A673 (cell line): ENCODE data around the gene ZNF83. TPM values are rescaled to one million over a fixed set of nuclear protein-coding genes. Genes with fewer than 3 reads are reported as not detected.

ENCODE experiments used
- BruUV-seq: library from RNA; stranded (reverse); fragments of 400-500 nt; replicated peaks from 2 replicates; lab custom pipeline; 2021; lab: Mats Ljungman, UMichigan
- CTCF ChIA-PET: fragments of 300-600 bp; sonication (Branson Sonifier 250); formaldehyde crosslinking; loops from one replicate; lab custom pipeline; 2022; ENCODE audit warnings: antibody characterized with exemption; lab: Charles Lee
- POLR2A ChIA-PET: fragments of 300-600 bp; sonication (Branson Sonifier 250); formaldehyde crosslinking; loops from one replicate; lab custom pipeline; 2022; ENCODE audit warnings: antibody characterized with exemption; ENCODE audit not compliant: low non-redundant PET; lab: Charles Lee
- DNase-seq: peaks from one replicate; pipeline ENCODE4 v3.0.0-alpha.2; 2015; ENCODE audit warnings: low spot score
- H3K27ac ChIP-seq: fragments of 200-600 bp; sonication (generic); 2 replicates; pipeline ENCODE4 v1.5.1; 2016; ENCODE audit warnings: mixed run types, low read depth, mild to moderate bottlenecking, mixed read lengths, antibody characterized with exemption, low read length; ENCODE audit not compliant: poor library complexity, severe bottlenecking
- H3K27me3 ChIP-seq: fragments of 200-600 bp; sonication (generic); replicated peaks from 2 replicates; pipeline ENCODE4 v1.6.1; 2017; ENCODE audit warnings: mixed run types, low read depth, mild to moderate bottlenecking, mixed read lengths, antibody characterized with exemption, low read length; ENCODE audit not compliant: insufficient read depth, poor library complexity
- H3K36me3 ChIP-seq: fragments of 200-600 bp; sonication (generic); 2 replicates; pipeline ENCODE4 v1.6.1; 2016; ENCODE audit warnings: mixed run types, mild to moderate bottlenecking, mixed read lengths, antibody characterized with exemption, low read length; ENCODE audit not compliant: insufficient read depth, poor library complexity, severe bottlenecking
- H3K4me1 ChIP-seq: fragments of 200-600 bp; sonication (generic); 2 replicates; pipeline ENCODE4 v1.6.1; 2017; ENCODE audit warnings: mixed run types, mild to moderate bottlenecking, mixed read lengths, antibody characterized with exemption, low read length; ENCODE audit not compliant: insufficient read depth, poor library complexity, severe bottlenecking
- H3K4me3 ChIP-seq: fragments of 200-600 bp; sonication (generic); 2 replicates; pipeline ENCODE4 v1.5.1; 2016; ENCODE audit warnings: low read depth, mixed run types, mild to moderate bottlenecking, mixed read lengths, low read length; ENCODE audit not compliant: poor library complexity, severe bottlenecking
- H3K9me3 ChIP-seq: fragments of 200-600 bp; sonication (generic); 2 replicates; pipeline ENCODE4 v1.6.1; 2016; ENCODE audit warnings: mixed run types, low read depth, mild to moderate bottlenecking, mixed read lengths, antibody characterized with exemption, low read length; ENCODE audit not compliant: poor library complexity, severe bottlenecking
- EZH2 ChIP-seq: fragments of 200-600 bp; sonication (generic); IDR thresholded peaks from 2 replicates; pipeline ENCODE4 v1.6.1; 2017; ENCODE audit warnings: borderline replicate concordance, low read depth, mild to moderate bottlenecking, mixed read lengths, antibody characterized with exemption, low read length; ENCODE audit not compliant: poor library complexity, severe bottlenecking
- intact Hi-C: fragments of 100-400 bp; cut with micrococcal nuclease; formaldehyde crosslinking; loops from one replicate; pipeline ENCODE4 v1.10.0; 2022; ENCODE audit not compliant: unreplicated experiment
- total RNA-seq: library from RNA; stranded (reverse); gene quantifications from 2 replicates; pipeline ENCODE4 v1.2.3, GENCODE V29; 2021
- TF ChIP-seq, protein P1 (sequence below): fragments of 300-800, 200-600 bp; sonication (generic); conservative IDR thresholded peaks from 2 replicates; pipeline ENCODE4 v1.5.1; 2017; ENCODE audit warnings: low read depth, mild to moderate bottlenecking, antibody characterized with exemption, low read length, moderate library complexity, mixed read lengths

Gene ZNF83
- total RNA-seq, 1 experiment from 2014 or later: 23.0 TPM

DNA sequence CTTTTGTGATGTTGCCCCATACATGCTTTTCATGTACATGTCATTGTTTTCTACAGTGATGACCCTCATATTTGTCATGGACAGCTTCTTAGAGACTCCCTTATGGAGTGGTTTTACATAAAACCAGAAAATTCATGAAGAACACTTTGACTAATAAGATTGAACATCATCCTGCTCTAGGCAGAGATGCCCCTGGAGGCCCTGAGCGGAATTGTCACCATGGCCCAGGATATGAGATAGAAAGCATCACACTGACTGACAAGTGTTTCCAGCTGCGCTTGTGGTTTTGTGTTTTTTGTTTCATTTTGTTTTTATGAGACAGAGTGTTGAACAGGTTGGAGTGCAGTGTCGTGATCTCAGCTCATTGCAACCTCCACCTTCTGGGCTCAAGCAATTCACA is 45.9 kb downstream of the ZNF83 start:
- H3K36me3 ChIP-seq: peaks cover 4% of the 10 kb centered on the region
- BruUV-seq: no TSS peak

DNA sequence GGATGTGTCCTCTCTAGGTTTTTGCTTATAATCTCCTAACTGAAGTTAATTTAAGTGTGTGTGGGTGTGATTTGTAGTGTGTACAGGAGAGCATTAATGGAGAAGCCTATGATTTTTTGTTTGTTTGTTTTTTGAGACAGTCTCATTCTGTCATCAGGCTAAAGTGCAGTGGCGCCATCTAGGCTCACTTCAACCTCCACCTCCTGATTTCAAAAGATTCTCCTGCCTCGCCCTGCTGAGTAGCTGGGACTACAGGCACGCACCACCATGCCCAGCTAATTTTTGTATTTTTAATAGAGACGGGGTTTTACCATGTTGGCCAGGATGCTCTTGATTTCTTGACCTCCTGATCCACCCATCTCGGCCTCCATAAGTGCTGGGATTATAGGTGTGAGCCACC is 47.4 kb downstream of the ZNF83 start:
- no peak overlapping the region for H3K4me3 ChIP-seq
- POLR2A ChIA-PET: no interaction called here
- peaks cover 4% of the 10 kb centered on the region for H3K36me3 ChIP-seq
- CTCF ChIA-PET: no interaction called here
- H3K9me3 ChIP-seq: no peaks in the 10 kb centered on the region
- intact Hi-C loops: no loop called here
- H3K4me1 ChIP-seq: no peaks in the 10 kb centered on the region
- H3K27ac ChIP-seq: no peak overlapping the region
- BruUV-seq: no TSS peak
- DNase-seq: no peak
- TF ChIP-seq, protein P1, sequence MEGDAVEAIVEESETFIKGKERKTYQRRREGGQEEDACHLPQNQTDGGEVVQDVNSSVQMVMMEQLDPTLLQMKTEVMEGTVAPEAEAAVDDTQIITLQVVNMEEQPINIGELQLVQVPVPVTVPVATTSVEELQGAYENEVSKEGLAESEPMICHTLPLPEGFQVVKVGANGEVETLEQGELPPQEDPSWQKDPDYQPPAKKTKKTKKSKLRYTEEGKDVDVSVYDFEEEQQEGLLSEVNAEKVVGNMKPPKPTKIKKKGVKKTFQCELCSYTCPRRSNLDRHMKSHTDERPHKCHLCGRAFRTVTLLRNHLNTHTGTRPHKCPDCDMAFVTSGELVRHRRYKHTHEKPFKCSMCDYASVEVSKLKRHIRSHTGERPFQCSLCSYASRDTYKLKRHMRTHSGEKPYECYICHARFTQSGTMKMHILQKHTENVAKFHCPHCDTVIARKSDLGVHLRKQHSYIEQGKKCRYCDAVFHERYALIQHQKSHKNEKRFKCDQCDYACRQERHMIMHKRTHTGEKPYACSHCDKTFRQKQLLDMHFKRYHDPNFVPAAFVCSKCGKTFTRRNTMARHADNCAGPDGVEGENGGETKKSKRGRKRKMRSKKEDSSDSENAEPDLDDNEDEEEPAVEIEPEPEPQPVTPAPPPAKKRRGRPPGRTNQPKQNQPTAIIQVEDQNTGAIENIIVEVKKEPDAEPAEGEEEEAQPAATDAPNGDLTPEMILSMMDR: 0 out of 2 replicates have a peak, but pooled peaks have one; percentile 21
- no peak for TF ChIP-seq EZH2
- no peaks in the 10 kb centered on the region for H3K27me3 ChIP-seq

More for the DNA sequence above, 45.9 kb downstream of the ZNF83 start:
- Histone ChIP-seq H3K4me1 (no peaks in the 10 kb centered on the region), H3K9me3 (peaks cover 15% of the 10 kb centered on the region), H3K27ac (no peak overlapping the region), H3K4me3 (no peak overlapping the region), H3K27me3 (no peaks in the 10 kb centered on the region)
- intact Hi-C loops: no loop called here
- CTCF ChIA-PET: no interaction called here
- POLR2A ChIA-PET: no interaction called here
- no peak for DNase-seq
- TF ChIP-seq, protein P1: no peak
- TF ChIP-seq EZH2: no peak

DNA sequence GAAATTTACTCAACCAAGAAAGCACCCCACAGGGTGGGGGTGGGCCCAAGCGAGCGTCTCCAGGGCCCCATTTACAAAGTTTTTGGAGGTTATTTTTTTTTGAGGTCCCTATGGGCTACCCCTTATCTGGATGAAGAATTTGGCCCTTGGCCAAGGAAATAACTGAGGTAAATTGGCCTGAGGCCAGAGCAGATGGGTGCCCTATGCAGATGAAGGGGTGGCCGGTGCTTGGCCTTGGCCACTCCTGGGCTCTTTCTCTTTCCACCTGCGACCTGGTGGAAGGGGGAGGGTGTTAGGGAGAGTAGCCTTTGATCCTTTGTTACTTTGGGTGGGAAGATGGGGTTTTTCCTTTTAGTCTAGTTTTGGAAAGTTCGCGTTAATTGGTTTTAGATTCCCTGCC is 52.6 kb downstream of the ZNF83 start:
- Histone ChIP-seq H3K9me3 (peaks cover 15% of the 10 kb centered on the region), H3K36me3 (peaks cover 27% of the 10 kb centered on the region), H3K27me3 (no peaks in the 10 kb centered on the region), H3K27ac (no peak overlapping the region), H3K4me3 (no peak overlapping the region), H3K4me1 (no peaks in the 10 kb centered on the region)
- CTCF ChIA-PET: no interaction called here
- intact Hi-C loops: no loop called here
- TF ChIP-seq, protein P1: no peak
- no peak for TF ChIP-seq EZH2
- no peak for DNase-seq
- no TSS peak for BruUV-seq
- POLR2A ChIA-PET: no interaction called here
